ENCODE data around the gene FILIP1.

FILIP1 gene

DNA sequence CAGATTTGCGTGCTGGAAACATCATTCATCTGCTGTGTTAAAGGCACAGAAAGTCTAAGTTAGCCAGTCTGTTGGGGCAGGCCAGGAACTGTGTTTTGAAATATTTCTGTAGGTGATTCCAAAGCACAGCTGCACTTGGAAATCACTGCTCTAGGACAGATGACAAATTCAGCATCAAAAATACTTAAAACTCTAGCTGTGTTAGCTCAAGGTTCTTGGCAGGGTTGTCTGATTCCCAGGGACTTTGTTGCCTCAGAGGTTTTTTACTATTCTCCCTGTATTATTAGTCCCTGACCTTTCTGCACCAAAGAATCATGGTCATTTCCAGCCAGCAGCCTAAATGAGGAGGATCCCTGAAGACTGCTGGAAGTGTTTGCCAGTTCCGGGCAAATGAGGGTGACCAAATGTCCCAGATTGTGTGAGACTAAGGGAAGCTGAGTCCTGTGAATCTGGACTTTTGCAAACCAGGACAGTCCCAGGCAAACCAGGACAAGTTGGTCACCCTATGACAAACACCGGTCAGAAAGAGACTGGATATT, 124.7 kb downstream of the FILIP1 start:
- TF ChIP-seq, protein P1, sequence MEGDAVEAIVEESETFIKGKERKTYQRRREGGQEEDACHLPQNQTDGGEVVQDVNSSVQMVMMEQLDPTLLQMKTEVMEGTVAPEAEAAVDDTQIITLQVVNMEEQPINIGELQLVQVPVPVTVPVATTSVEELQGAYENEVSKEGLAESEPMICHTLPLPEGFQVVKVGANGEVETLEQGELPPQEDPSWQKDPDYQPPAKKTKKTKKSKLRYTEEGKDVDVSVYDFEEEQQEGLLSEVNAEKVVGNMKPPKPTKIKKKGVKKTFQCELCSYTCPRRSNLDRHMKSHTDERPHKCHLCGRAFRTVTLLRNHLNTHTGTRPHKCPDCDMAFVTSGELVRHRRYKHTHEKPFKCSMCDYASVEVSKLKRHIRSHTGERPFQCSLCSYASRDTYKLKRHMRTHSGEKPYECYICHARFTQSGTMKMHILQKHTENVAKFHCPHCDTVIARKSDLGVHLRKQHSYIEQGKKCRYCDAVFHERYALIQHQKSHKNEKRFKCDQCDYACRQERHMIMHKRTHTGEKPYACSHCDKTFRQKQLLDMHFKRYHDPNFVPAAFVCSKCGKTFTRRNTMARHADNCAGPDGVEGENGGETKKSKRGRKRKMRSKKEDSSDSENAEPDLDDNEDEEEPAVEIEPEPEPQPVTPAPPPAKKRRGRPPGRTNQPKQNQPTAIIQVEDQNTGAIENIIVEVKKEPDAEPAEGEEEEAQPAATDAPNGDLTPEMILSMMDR (IDR thresholded peaks at IDR 0.05; ENCODE audit: low read depth, low read length), result no peak
- H3K4me3 ChIP-seq (replicated peaks in 1 of 2; ENCODE audit: low read depth in 2 of 2, low read length in 2 of 2), result no peak overlapping the region
- peak in 1 of 2 donors; percentile 25 for DNase-seq (ENCODE audit: low read depth in 2 of 2)

DNA sequence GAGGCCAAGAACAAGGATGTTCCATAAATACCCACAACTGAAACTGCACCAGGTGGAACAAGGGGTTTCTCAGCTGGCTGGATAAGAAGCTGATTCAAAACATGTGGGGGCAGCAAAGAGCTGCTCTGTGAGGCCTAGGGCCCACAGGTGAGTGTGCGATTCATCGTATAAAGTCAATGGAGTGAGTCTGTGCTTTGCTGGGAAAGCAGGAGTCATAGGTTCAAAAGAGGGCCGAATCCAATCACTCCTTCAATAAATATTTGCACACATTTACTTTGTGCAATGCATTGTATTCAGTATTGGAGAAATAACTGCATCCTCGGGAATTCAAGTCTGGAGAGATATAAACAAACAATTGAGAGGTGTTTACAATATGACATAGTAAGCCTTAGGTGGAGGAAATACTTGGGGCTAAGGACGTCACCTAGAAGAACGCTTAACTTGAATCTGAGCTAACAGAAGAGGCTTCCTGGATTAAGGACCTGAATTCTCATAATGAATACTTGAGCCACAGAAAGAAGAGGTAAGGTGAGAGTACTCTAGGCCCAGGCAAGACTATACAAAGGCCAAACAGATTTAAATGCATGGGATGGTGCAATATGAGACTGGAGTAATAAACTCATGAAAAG, 125.3 kb downstream of the FILIP1 start:
- no peak overlapping the region for H3K4me3 ChIP-seq (replicated peaks in 1 of 2; ENCODE audit: low read depth in 2 of 2, low read length in 2 of 2)
- TF ChIP-seq, protein P1 (IDR thresholded peaks at IDR 0.05; ENCODE audit: low read depth, low read length), result peak; percentile 50
- peak; percentile 36 to 51 for DNase-seq (ENCODE audit: low read depth in 2 of 2)

- DNase-seq (ENCODE audit: low read depth in 2 of 2), result no peak
- TF ChIP-seq, protein P1 (IDR thresholded peaks at IDR 0.05; ENCODE audit: low read depth, low read length), result no peak
- H3K4me3 ChIP-seq (replicated peaks in 1 of 2; ENCODE audit: low read depth in 2 of 2, low read length in 2 of 2), result no peak overlapping the region
Observed at GRCh38 chr6:75363304-75363703, 130.3 kb downstream of the FILIP1 start.

DNA sequence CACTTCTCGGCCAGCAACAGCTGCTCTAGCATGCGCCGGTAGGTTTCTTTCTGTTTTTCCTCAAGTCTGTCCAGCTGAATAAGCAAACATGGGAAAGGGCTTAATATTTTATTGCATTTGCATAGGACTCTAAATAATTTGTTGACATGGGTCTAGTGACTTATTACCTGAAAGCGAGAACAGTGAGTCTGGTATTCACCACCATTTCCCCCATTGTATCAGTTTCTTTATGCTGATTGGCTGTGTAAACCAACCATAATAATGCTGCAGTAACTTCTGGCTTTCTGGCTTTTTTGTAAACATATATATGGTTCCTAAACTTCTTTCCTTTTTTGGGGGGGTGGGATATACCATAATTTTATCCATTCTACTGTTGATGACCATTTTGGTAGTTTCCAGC, 140.0 kb downstream of the FILIP1 start:
- no peak for DNase-seq (ENCODE audit: low read depth in 2 of 2)
- no peak overlapping the region for H3K4me3 ChIP-seq (replicated peaks in 1 of 2; ENCODE audit: low read depth in 2 of 2, low read length in 2 of 2)
- TF ChIP-seq, protein P1 (IDR thresholded peaks at IDR 0.05; ENCODE audit: low read depth, low read length), result no peak

- DNase-seq (ENCODE audit: low read depth in 2 of 2), result no peak
- no peak overlapping the region for H3K4me3 ChIP-seq (replicated peaks in 1 of 2; ENCODE audit: low read depth in 2 of 2, low read length in 2 of 2)
- TF ChIP-seq, protein P1 (IDR thresholded peaks at IDR 0.05; ENCODE audit: low read depth, low read length), result no peak
Observed at GRCh38 chr6:75351570-75351969, 142.0 kb downstream of the FILIP1 start.

DNA sequence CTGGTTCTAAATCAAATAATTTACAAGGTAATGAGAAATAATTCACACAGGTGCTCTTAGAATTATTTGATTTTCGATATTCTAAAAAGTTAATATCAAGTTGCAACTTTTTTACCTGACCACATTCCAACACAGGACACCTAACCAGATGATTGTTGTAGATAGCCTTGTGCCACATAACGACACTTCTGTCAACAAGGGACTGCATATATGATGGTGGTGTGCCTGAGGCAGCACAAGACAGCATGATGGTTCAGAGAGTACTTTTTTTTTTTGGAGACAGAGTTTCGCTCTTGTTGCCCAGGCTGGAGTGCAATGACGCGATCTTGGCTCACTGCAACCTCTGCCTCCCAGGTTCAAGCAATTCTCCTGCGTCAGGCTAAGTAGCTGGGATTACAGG, 142.8 kb downstream of the FILIP1 start:
- no peak for DNase-seq (ENCODE audit: low read depth in 2 of 2)
- TF ChIP-seq, protein P1 (IDR thresholded peaks at IDR 0.05; ENCODE audit: low read depth, low read length), result no peak
- no peak overlapping the region for H3K4me3 ChIP-seq (replicated peaks in 1 of 2; ENCODE audit: low read depth in 2 of 2, low read length in 2 of 2)

GRCh38 chr6:75350156-75350555, 143.4 kb downstream of the FILIP1 start:
- DNase-seq (ENCODE audit: low read depth in 2 of 2), result no peak
- no peak overlapping the region for H3K4me3 ChIP-seq (replicated peaks in 1 of 2; ENCODE audit: low read depth in 2 of 2, low read length in 2 of 2)
- TF ChIP-seq, protein P1 (IDR thresholded peaks at IDR 0.05; ENCODE audit: low read depth, low read length), result no peak

All from cardiac fibroblast (primary cell).